Measurements from ENCODE around the gene LEMD3.

The LEMD3 gene

GRCh38 chr12:65184176-65184857, 14.9 kb downstream of the LEMD3 start:
- no peaks in the 10 kb centered on the region for H3K27me3 ChIP-seq
- peaks cover 5% of the 10 kb centered on the region for H3K36me3 ChIP-seq
- no peaks in the 10 kb centered on the region for H3K9me3 ChIP-seq
- TF ChIP-seq CTCF (IDR thresholded peaks at IDR 0.05): no peak
- H3K4me1 ChIP-seq (ENCODE audit: control insufficient read depth in 1 of 2, insufficient read depth in 1 of 2, low read depth in 1 of 2, low read length in 1 of 2): peaks cover 10 to 48% of the 10 kb centered on the region in 2 experiments
- H3K4me3 ChIP-seq (ENCODE audit: low read depth in 1 of 2, low read length in 1 of 2): no peak overlapping the region
- H3K27ac ChIP-seq: no peak overlapping the region

DNA sequence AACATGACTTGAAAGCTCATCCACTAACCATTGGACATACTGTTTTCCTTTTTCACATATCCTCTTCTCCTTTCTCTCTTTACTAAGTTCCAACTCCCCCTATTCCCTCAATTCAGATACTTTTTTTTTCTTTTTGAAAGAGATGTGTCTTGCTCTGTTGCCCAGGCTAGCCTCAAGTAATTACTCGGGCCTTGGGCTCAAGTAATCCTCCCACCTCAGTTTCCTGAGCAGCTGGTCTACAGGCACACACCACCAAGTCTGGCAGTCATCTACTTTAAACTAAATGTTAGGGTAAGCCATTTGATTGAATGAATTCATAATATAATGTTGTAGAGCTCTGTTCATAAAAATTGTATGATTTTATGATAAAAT, 15.5 kb downstream of the LEMD3 start:
- Histone ChIP-seq H3K4me1 (ENCODE audit: control insufficient read depth in 1 of 2, insufficient read depth in 1 of 2, low read depth in 1 of 2, low read length in 1 of 2) (peaks cover 10 to 48% of the 10 kb centered on the region in 2 experiments), H3K27me3 (no peaks in the 10 kb centered on the region), H3K27ac (no peak overlapping the region), H3K9me3 (no peaks in the 10 kb centered on the region), H3K4me3 (ENCODE audit: low read depth in 1 of 2, low read length in 1 of 2) (no peak overlapping the region), H3K36me3 (peaks cover 5% of the 10 kb centered on the region)
- TF ChIP-seq CTCF (IDR thresholded peaks at IDR 0.05): no peak

DNA sequence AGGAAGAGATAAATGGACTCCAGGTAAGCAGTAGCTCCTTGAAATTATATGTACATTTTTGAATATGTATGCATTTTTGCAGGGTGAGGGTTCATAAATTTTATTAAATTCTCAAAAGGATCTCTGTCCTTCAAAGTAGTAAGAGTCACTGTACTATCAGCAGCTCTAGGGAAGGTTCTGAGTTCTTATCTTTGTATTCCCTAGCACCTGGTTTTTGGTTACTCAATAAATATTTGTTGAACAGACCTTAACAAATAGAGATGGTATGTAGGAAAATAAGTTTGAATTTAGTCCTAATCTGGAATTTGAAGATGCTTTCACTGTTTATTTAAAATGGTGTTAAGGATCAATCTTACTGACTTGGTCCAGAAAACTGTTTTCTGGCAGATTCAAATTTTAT, 18.3 kb downstream of the LEMD3 start:
- H3K4me1 ChIP-seq (ENCODE audit: control insufficient read depth in 1 of 2, insufficient read depth in 1 of 2, low read depth in 1 of 2, low read length in 1 of 2): peaks cover 10 to 43% of the 10 kb centered on the region in 2 experiments

DNA sequence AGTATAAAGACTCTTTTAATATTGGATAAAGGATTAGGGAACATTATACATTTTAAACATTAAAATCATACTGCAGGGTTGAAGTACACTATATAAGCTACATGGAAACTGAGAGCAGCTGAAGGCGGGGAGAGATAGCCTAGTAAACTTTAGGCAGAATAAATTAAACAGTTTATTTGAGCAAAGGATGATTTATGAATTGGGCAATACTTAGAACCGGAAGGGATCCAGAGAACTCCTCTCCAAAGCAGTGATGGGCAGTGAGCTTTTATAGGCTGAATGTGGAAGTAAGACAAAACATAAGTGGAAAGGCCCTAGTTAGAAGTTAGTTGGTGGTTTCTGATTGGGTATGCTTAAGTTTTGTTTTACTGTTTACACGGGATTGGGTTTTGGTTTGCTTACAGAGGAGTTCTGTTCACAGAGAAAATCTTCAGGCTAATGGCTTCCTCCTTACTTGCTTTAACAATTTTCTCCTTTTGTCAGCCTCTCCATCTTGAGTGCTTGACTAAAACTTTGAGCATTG, 18.9 kb downstream of the LEMD3 start:
- no peak for TF ChIP-seq CTCF (IDR thresholded peaks at IDR 0.05)
- H3K27ac ChIP-seq: peak overlapping the region; percentile 33
- peaks cover 16 to 43% of the 10 kb centered on the region in 2 experiments for H3K4me1 ChIP-seq (ENCODE audit: control insufficient read depth in 1 of 2, insufficient read depth in 1 of 2, low read depth in 1 of 2, low read length in 1 of 2)
- no peaks in the 10 kb centered on the region for H3K27me3 ChIP-seq
- no peaks in the 10 kb centered on the region for H3K9me3 ChIP-seq
- no peak overlapping the region for H3K4me3 ChIP-seq (ENCODE audit: low read depth in 1 of 2, low read length in 1 of 2)
- H3K36me3 ChIP-seq: no peaks in the 10 kb centered on the region

More for the DNA sequence above, 18.3 kb downstream of the LEMD3 start:
- TF ChIP-seq CTCF (IDR thresholded peaks at IDR 0.05): no peak
- no peaks in the 10 kb centered on the region for H3K27me3 ChIP-seq
- H3K27ac ChIP-seq: peak overlapping the region; percentile 4
- H3K9me3 ChIP-seq: no peaks in the 10 kb centered on the region
- no peak overlapping the region for H3K4me3 ChIP-seq (ENCODE audit: low read depth in 1 of 2, low read length in 1 of 2)
- H3K36me3 ChIP-seq: peaks cover 3% of the 10 kb centered on the region

DNA sequence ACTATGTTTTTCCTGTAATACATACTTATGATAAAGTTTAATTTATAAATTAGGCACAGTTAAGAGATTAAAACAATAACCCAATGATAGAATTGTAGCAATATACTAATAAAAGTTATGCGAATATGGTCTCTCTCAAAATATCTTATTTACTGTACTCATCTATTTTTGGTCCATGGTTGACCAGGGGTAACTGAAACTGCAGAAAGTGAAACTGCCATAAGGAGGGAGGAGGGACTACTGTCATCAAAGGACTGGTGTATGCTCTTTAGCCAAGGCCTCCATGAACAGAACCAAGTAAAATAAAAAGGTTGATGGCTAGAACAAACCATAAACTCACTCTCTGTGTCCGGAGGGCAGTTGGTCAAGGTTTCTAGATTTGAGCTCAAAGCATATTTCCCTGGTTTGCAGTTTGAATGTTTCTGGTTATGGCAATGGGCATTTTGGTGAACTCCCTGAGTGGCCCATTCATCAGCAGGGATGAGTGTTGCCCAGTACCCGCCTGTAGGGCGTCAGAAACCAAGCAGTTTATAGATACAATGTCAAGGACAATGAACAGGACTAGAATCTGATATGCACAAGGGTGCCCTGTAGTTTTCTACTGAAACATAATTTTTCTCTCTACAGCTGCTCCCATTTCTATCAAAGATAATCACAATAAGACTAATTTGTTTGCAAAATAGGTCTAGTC, 19.8 kb downstream of the LEMD3 start:
- TF ChIP-seq CTCF (IDR thresholded peaks at IDR 0.05): no peak
- Histone ChIP-seq H3K36me3 (no peaks in the 10 kb centered on the region), H3K27me3 (no peaks in the 10 kb centered on the region), H3K4me1 (ENCODE audit: control insufficient read depth in 1 of 2, insufficient read depth in 1 of 2, low read depth in 1 of 2, low read length in 1 of 2) (peaks cover 20 to 43% of the 10 kb centered on the region in 2 experiments), H3K9me3 (no peaks in the 10 kb centered on the region), H3K4me3 (ENCODE audit: low read depth in 1 of 2, low read length in 1 of 2) (no peak overlapping the region), H3K27ac (peak overlapping the region; percentile 3)

Data from neutrophil (primary cell).